HG02840 (cell line): ENCODE data around the gene GOLGA6L10.
"Not testable (repeated sequence)": the region's sequence is repeated elsewhere in the genome, so short reads cannot be mapped to it uniquely, and the experiment has no call there.

ENCODE experiments used
- ATAC-seq: cut with Tn5 transposase; IDR thresholded peaks from one replicate; pipeline ENCODE4 v1.9.1; 2021; ENCODE audit warnings: mild to moderate bottlenecking, moderate library complexity, moderate number of reproducible peaks; ENCODE audit not compliant: unreplicated experiment, low FRiP score

Gene GOLGA6L10

DNA sequence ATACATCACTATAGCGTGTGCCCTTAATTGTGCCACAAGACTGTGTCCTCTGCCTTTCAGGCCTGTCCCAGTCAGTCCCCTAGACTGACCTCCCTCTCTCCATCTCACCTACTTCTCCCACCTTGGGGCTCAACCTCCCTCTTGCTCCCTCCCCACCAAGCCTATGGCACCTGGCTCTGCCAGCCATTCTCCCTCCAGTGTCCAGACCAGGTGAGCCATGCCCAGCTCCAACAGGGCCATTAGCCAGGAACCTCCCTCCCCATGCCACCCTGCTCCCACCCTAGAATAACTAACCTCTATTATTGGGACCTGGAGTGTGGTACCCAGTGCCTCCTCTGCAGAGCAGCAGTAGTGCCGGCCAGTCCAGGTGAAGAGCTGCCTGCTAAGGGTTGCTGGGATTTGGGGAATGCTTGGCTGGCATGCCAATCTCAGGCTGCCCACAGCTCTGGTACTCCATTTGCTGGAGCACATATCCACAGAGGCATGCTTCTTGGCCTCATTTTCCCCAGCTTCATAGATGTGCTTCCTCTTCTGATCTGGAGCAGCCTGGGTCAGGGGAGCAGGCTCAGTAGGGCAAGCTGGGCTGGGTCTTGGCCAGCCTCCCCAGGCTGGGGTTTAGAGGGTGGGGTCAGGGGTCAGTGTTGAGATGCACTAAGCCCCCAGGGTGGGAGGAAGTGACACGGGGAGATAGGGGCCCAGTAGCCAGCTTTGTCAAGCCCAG, 47.8 kb downstream of the GOLGA6L10 start:
- no peak for ATAC-seq

DNA sequence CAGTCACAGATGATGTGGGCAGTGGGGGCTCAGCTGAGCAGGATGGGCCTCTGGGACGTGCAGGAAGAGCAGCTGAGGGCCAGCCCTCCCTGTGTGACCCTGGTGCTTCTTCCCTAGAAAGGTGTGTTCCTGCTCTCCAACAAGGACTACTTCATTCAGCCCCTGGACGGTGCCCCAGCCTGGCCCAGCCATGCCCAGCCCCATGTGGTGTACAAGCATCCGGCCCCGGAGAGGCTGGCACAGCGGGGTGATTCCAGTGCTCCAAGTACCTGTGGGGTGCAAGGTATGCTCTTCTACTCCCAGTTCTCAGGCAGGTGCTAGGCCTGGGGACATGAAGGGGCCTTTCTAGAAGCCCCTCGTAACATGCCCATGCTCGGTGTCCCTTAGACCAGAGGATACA, 48.4 kb downstream of the GOLGA6L10 start:
- no peak for ATAC-seq

DNA sequence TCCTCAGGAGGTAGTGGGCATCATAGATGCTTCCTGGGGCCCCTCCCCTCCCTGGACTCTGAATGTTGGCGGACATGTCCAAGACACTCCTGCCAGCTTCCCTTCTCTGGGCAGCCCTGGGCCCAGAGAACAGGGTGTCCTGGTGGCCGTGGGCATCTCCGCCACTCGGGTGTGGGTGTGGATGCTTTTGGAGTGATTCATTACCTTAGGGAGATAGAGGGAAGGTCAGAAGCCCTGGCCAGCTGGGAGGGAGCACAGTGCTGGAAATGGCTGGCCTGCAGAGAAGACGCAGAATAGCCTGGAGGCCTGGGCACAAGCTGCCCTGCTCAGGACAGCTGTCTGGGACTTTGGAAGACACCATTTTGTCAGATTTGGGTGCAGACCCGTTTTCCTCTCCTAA, 48.9 kb downstream of the GOLGA6L10 start:
- ATAC-seq = not testable (repeated sequence)

DNA sequence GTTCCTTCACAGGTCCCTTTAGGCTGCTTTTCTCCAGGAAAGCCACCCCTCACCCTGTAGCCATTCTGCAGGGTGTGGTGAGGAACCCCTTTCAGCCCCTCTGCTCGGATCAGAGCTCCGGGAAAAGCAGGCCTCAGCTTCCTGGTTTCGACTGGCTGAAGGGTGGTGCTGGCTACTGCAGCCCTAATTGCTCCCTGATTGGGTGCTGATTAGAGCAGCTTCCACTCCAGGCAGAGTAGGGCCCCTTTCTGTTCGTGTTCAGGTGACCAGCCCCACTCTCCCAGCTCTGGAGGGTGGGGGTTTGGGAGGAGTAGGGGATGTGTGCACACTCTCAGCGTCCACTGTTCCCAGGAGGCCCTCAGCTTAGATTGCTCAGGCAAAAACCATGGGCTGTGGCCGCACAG, 49.8 kb downstream of the GOLGA6L10 start:
- not testable (repeated sequence) for ATAC-seq

DNA sequence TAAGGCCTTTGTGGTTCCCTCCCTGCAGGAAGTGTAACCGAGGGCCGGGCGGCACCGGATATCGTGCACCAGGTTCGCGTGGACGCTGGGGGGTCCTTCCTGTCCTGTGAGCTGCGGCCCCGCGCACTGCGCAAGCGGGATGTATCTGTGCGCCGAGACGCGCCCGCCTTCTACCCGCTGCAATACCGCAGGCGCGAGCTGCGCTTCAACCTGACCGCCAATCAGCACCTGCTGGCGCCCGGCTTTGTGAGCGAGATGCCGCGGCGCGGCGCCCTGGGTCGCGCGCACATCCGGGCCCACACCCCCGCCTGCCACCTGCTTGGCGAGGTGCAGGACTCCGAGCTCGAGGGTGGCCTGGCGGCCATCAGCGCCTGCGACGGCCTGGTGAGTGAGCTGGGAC, 50.8 kb downstream of the GOLGA6L10 start:
- no peak for ATAC-seq

DNA sequence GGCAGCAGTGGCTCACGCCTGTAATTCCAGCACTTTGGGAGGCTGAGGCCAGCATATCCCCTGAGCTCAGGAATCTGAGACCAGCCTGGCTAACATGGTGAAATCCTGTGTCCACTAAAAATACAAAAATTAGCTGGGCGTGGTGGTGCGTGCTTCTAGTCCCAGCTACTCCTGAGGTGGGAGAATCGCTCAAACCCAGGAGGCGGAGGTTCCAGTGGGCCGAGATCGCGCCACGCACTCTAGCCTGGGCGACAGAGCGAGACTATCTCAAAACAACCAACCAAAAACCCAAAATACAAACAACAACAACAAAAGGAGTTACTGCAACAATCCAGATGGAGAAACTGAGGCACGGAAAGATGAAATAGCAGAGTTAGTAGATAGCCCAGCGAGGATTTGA, 51.2 kb downstream of the GOLGA6L10 start:
- ATAC-seq = no peak

DNA sequence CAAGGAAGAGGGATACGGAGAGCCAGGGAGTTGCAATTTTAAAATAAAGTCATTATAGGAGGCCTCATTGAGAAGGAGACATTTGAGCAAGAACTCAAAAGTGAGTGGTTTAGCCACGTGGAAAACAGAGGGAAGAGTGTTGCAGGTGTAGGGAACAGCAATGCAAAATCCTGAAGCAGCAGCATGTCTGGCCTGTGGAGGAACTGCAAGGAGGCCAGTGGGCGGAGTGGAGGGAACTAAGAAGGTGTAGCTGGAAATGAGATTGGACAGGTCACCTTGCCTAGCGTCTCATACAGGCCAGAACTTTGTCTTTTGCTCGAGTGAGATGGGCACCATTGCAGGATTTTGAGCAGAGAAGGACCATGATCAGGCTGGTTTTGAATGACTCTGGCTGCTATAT, 51.7 kb downstream of the GOLGA6L10 start:
- no peak for ATAC-seq

DNA sequence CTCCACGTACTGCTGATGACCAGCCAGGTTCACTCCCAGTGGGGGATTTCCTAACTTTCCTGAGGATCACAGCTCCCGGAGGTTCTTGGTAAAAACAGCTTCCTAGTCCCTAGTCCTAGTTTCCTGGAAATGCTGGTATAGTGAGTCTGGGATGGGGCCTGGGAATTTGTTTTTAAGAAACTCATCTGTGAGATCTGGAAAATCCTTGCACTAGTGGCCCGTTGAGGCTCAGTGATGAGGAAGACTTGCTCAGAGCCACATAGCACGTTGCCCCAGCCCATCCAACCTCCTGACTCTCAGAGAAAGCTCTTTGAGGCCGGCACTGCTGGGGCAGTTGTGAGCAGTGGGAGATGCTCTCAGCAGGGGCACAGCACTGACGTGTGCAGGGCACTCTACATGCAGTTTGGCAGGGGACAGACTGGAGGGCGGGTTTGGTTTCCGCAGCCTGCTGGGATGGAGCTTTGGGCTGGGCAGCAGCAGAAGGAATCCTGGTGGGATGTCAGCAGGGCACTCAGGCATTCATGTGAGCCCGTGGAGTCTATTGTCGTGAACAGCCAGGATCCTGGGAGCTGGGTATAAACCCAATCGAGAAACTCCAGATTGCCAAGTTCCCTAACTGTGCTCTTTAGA, 55.1 kb downstream of the GOLGA6L10 start:
- ATAC-seq = no peak

DNA sequence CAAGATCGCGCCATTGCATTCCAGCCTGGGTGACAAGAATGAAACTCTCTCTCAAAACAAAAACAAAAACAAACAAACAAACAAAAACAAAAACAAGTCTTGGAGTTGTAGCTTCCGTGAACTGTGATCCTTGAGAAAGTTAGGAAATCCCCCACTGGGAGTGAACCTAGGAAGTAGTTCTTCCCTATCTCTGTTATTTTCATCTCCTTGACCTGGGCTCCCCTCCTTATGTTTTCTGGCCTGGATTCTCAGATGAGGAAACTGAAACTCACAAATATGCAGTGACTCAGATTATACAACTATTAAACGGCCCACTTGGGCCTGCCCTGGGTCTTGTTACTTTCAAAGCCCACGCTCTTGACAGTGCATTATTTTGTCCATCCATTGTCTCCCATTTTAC, 57.0 kb downstream of the GOLGA6L10 start:
- no peak for ATAC-seq
